Glutamatergic neuron (in vitro differentiated cells): Measurements from ENCODE around the gene FMN1. TPM values are rescaled to one million over a fixed set of nuclear protein-coding genes. Genes with fewer than 3 reads are reported as not detected.

Source experiments
- DNase-seq: peaks from one replicate; pipeline ENCODE4 v3.0.0; 2022
- H3K27ac Mint-ChIP-seq: one replicate; pipeline ENCODE4 v1.8.0; 2020; ENCODE audit warnings: mild to moderate bottlenecking, mixed read lengths, inconsistent platforms; ENCODE audit not compliant: unreplicated experiment
- H3K27me3 Mint-ChIP-seq: one replicate; pipeline ENCODE4 v1.8.0; 2020; ENCODE audit warnings: mild to moderate bottlenecking, moderate library complexity, mixed read lengths, inconsistent platforms; ENCODE audit not compliant: unreplicated experiment
- H3K36me3 Mint-ChIP-seq: one replicate; pipeline ENCODE4 v1.8.0; 2020; ENCODE audit warnings: mild to moderate bottlenecking, mixed read lengths, inconsistent platforms; ENCODE audit not compliant: unreplicated experiment
- H3K4me1 Mint-ChIP-seq: one replicate; pipeline ENCODE4 v1.8.0; 2020; ENCODE audit warnings: mild to moderate bottlenecking, low read depth, mixed read lengths, inconsistent platforms; ENCODE audit not compliant: unreplicated experiment
- H3K4me3 Mint-ChIP-seq: one replicate; pipeline ENCODE4 v1.8.0; 2020; ENCODE audit warnings: mild to moderate bottlenecking, mixed read lengths, inconsistent platforms; ENCODE audit not compliant: unreplicated experiment
- H3K9me3 Mint-ChIP-seq: one replicate; pipeline ENCODE4 v1.8.0; 2020; ENCODE audit warnings: mild to moderate bottlenecking, moderate library complexity, mixed read lengths, inconsistent platforms; ENCODE audit not compliant: unreplicated experiment
- CTCF ChIP-seq: fragments of 200-600 bp; sonication (generic); IDR thresholded peaks from one replicate; pipeline ENCODE4 v1.5.0; 2021; ENCODE audit not compliant: partially characterized antibody, unreplicated experiment
- total RNA-seq: library from RNA; stranded (reverse); fragmentation: NEBNext Ultra II Directional; extraction: Animal tissue kit (Norgen Biotek cat#: 25700); gene quantifications from one replicate; pipeline ENCODE4 v1.2.1, GENCODE V29; 2021; ENCODE audit not compliant: unreplicated experiment

The FMN1 gene
- total RNA-seq, 1 donor from 2014 or later: 1.1 TPM

- no peaks in the 10 kb centered on the region for H3K9me3 Mint-ChIP-seq
- no peak overlapping the region for H3K4me3 Mint-ChIP-seq
- peak overlapping the region; percentile 38 for H3K27ac Mint-ChIP-seq
- peaks cover 8% of the 10 kb centered on the region for H3K4me1 Mint-ChIP-seq
- no peaks in the 10 kb centered on the region for H3K36me3 Mint-ChIP-seq
- no peaks in the 10 kb centered on the region for H3K27me3 Mint-ChIP-seq
- TF ChIP-seq CTCF: no peak
- no peak for DNase-seq
Measured at GRCh38 chr15:33182278-33182905, 12.1 kb downstream of the FMN1 start.

GRCh38 chr15:33179874-33180273, 14.6 kb downstream of the FMN1 start:
- H3K27me3 Mint-ChIP-seq: no peaks in the 10 kb centered on the region
- H3K4me3 Mint-ChIP-seq: no peak overlapping the region
- no peaks in the 10 kb centered on the region for H3K36me3 Mint-ChIP-seq
- H3K27ac Mint-ChIP-seq: no peak overlapping the region
- no peaks in the 10 kb centered on the region for H3K9me3 Mint-ChIP-seq
- DNase-seq: no peak
- peaks cover 8% of the 10 kb centered on the region for H3K4me1 Mint-ChIP-seq
- TF ChIP-seq CTCF: no peak

GRCh38 chr15:33171202-33171601, 23.3 kb downstream of the FMN1 start:
- Mint-ChIP-seq H3K4me1 (no peaks in the 10 kb centered on the region), H3K36me3 (no peaks in the 10 kb centered on the region), H3K9me3 (no peaks in the 10 kb centered on the region), H3K4me3 (no peak overlapping the region), H3K27ac (no peak overlapping the region), H3K27me3 (no peaks in the 10 kb centered on the region)
- no peak for TF ChIP-seq CTCF
- no peak for DNase-seq

GRCh38 chr15:33169625-33170024, 24.9 kb downstream of the FMN1 start:
- no peak for DNase-seq
- H3K4me3 Mint-ChIP-seq: no peak overlapping the region
- no peaks in the 10 kb centered on the region for H3K9me3 Mint-ChIP-seq
- H3K36me3 Mint-ChIP-seq: no peaks in the 10 kb centered on the region
- H3K27me3 Mint-ChIP-seq: no peaks in the 10 kb centered on the region
- no peak overlapping the region for H3K27ac Mint-ChIP-seq
- H3K4me1 Mint-ChIP-seq: no peaks in the 10 kb centered on the region
- no peak for TF ChIP-seq CTCF

GRCh38 chr15:33168444-33168843, 26.1 kb downstream of the FMN1 start:
- no peaks in the 10 kb centered on the region for H3K9me3 Mint-ChIP-seq
- H3K4me1 Mint-ChIP-seq: no peaks in the 10 kb centered on the region
- H3K27me3 Mint-ChIP-seq: no peaks in the 10 kb centered on the region
- TF ChIP-seq CTCF: no peak
- H3K36me3 Mint-ChIP-seq: no peaks in the 10 kb centered on the region
- H3K4me3 Mint-ChIP-seq: no peak overlapping the region
- H3K27ac Mint-ChIP-seq: no peak overlapping the region
- no peak for DNase-seq
